ENCODE measurements around the gene C4orf36.

The C4orf36 gene, protein sequence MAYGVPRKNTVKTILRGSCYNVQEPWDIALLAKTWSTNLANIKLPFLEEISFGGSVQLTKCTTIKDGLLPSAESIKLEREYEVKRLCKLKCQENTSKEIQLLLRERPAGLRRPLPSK

DNA sequence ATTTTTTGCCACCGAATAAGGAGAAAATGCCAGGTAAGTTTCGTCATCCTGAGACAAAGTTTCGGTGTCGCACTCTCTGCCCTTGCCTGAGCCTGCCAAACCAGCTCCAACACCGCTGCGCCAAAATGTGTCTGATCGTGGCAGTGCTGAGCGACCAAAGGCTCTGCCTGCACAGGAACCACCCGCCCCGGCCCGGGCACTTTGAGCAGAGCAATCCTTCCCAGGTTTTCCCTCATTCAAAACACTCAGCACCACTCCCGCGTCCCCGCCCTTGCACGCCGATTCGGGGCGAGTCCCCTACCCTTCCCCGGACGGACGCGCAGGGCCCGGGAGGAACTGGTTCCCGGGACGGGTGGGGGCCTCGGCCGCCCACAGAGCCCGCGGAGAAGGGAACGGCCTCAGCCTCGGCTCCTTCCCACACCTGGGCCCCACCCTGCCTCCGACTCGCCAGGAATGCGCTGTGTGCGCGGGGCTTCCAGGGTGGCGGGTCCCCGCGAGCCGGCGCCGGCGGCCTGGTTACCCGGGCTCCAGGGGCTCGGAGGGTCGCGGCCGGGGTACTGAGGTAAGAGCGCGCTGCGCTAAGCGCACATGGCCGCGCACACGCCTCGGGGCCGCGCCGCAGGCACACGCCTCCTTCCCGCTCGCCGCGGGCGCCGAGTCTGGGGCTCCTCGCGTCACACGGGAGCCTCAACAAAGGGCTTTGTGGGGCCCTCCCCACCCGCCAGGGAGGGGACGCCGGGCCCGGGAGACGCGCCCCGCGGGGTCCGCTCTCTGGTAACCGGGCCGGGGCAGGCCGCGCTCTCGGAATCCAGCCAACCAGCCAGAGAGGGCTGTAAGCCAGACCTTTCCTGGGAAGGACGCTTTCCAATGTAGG lies at the start of gene C4orf36:
Gene C4orf36 (minus strand): TSS at position 661 of the 874 bp plus-strand sequence. CDS start 902 bp downstream, outside the sequence.
- FAIRE-seq, result no peak

DNA sequence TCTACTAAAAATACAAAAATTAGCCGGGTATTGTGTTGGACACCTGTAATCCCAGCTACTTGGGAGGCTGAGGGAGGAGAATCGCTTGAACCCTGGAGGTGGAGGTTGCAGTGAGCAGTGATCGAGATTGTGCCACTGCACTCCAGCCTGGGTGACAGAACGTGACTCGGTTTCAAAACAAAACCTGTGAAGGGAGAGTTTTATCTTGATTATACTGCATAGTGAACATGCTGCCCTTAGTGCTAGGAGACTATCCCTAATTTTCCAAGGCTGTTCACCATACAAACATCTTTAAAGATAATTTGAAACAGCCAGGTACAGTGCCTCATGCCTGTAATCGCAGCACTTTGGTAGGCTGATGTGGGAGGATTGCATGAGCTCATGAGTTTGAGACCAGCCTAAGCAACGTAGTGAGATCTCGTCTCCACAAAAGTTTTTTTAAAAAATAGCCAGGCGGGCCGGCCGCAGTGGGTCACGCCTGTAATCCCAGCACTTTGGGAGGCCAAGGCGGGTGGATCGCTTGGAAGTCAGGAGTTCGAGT lies 48.8 kb upstream of the C4orf36 start:
- FAIRE-seq, result no peak

- FAIRE-seq, result no peak
Measured at GRCh38 chr4:86939729-86940575, 47.7 kb upstream of the C4orf36 start.

DNA sequence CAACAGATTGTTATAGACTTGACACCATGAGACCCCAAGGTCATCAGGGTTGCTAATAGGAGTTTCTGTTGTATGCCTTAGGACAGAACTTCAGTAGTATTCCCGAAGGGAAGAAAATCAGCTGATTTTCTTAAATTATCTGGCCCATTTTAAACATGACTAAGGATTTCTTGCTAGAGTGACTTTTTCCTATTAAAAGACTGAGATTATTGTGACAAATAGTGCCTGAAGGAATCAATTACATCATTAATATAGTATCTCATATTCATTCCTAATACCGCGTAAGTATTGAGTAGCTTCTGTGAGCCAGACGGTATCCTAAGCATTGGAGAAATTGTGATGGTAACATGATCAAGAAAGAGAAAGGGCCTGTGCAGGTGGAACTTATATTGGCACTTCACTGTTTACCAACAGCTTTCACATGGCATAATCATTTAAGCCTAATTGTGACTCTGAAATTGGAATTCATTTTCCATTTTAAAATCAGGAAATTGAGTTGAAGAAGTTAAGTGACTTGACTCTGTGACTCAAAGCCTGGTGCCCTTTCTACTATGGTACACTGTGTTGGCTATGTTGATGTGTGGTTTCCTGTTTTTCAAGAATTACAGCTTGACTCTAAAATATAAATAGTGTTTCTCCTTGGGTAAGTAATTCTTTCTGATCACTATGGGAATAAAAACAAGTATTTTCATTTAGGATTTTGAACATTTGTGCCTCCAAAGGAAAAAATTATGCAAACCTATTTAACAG lies 46.7 kb upstream of the C4orf36 start:
- no peak for FAIRE-seq

- FAIRE-seq, result no peak
Measured at GRCh38 chr4:86935853-86936733, 43.9 kb upstream of the C4orf36 start.

- FAIRE-seq, result no peak
Measured at GRCh38 chr4:86935566-86935852, 43.3 kb upstream of the C4orf36 start.

DNA sequence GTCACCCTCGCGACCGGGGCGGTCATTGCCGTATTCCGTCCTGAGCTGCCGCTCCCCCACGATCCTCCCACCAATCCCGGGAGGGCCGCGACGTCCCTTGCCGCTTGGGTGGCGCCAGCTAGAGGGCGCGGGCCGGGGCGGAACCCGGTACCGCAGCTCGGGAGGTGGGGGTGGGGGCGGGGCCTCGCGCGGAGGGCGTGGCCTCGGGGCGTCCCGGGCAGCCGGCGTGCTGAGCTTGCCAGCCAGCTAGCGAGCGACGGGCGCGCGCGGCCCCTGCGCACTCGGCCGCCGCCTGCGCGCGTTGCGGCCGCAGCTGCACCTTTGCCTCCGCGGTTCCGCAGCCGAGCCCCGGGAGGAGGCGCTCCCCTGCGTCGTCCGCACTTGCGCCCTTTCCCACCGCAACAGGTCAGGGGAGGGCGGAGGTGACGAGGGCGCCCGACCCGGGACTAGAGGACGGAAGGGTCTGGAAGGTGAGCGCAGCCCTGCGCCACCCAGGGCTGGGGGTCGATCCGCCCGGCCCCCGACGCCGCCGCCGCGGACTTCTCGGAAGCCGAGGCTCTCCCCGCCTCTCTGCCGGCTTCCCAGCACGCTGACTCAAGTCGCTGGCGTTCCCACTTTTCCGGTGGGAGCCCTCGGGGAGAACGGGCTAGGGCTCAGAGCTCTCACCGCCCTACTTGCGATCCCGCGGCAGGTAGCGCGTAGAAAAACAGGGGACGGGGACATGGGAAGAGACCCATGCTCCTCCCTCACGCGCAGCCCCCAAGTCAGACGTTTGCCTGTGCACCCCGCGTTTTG lies 42.7 kb upstream of the C4orf36 start, which contains the start of gene AFF1:
Gene AFF1 (plus strand): TSS at position 241 of the 795 bp plus-strand sequence. CDS start 13,523 bp downstream, outside the sequence.
- FAIRE-seq, result no peak

DNA sequence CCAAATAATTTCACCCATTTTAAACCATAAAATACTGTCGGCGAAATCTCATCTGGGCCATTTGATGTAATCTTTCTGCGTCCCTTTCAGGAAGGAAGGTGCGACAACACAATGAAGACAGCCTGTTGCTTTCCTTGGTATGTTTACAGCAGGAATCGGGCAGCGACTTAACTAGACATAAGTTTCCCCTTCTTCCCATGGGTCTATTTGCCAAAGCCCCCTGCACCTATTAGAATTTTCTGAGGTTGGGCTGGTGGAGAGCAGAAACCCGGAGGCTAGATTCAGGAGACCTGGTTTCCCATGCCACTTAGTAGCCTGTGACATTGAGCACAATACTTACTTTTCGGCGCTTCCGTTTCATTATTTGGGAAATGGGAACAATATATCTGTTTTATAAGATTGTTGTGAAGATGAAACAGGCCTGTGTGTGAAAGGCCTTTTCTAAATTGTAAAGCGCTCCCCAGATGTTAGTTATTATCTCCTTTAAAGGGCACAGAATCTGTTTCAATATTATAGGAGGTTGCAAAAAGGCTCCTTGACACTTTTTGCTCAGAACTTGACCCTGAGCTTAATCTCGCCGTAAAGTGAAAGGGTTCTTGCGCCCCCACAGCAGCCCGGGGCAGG lies 42.0 kb upstream of the C4orf36 start:
- FAIRE-seq, result no peak

- no peak for FAIRE-seq
Measured at GRCh38 chr4:86928400-86929255, 36.4 kb upstream of the C4orf36 start.

GRCh38 chr4:86927843-86928395 lies 35.7 kb upstream of the C4orf36 start:
- FAIRE-seq, result no peak

- no peak for FAIRE-seq
Measured at GRCh38 chr4:86926435-86927086, 34.3 kb upstream of the C4orf36 start.

DNA sequence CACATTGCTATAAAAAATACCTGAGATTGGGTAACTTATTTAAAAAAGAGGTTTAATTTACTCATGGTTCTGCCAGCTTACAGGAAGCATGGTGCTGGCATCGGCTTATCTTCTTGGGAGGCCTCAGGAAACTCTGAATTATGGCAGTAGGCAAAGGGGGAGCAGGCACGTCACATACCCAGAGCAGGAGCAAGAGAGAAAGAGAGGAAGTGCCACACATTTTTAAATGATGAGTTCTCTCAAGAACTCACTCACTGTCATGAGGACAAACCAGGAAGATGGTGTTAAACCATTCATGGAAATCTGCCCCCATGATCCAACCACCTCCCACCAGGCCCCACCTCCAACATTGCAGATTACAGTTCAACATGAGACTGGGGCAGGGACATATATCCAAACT lies 32.6 kb upstream of the C4orf36 start:
- FAIRE-seq, result no peak

DNA sequence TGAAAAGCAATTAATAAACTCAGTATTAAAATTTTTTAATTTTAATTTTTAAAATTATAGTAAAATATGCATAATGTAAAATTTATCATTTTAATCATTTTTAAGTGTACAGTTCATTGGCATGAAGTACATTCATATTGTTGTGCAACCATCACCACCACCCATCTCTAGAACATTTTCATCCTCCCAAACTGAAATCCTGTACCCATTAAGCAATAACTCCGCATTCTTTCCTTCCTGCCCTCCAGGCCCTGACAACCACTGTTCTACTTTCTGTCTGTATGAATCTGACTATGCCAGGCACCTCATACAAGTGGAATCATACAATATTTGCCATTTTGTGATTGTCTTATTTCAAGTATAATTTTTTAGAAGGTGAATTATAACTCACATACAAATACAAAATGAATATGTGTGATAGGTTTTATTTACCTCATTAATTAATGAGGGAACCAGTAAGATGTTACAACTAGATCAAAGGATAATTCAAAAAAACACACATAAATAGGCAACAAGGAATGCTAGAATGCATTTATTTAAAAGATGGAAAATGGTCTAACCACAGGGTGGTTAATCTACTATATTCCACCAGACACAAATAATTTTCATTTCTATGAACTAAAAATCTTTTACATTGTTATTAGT lies 29.5 kb upstream of the C4orf36 start:
- FAIRE-seq, result no peak

DNA sequence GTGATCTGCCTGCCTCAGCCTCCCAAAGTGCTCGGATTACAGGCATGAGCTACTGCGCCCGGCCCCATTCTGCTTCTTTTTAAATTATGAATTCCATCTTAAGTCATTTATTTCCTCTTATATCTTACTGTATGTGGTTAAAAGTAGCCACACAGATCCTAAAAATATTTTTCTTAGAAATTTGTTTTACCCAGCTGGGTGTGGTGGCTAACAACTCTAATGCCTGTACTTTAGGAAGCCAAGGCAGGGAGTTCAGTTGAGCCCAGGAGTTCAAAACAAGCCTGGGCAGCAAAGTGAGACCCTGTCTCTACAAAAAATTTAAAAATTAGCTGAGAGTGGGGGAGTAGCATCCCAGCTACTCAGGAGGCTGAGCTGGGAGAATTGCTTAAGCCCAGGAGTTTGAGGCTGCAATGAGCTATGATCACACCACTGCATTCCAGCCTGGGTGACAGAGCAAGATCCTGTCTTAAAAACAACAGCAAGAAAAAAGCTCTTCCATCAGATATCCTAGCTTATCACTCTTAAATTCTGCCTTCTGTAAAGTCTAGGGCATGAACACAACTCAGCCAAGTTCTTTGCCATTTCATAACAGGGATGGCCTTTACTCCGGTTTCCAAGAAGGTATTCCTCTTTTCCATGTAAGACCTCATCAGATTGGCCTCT lies 27.5 kb upstream of the C4orf36 start:
- FAIRE-seq, result no peak

DNA sequence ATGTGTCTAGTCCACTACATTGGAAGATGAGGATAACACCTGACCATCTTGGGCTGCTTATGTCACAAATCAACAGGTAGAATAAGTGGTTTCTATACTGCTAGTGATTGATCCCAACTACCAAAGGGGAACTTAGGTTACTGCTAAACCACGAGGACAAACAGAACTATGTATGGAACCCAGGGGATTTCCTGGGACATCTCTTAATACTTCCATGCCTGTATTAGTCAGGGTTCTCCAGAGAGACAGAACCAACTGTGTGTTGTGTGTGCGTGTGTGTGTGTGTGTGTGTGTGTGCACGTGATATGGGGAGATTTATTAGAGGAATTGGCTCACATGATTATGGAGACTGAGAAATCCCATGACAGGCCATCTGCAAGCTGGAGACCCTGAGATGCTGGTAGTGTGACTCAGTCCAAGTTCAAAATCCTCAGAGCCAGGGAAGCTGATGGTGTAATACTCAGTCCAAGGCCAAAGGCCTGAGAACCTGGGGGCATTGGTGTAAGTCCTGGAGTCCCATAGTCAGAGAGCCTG lies 26.4 kb upstream of the C4orf36 start:
- FAIRE-seq, result no peak

- no peak for FAIRE-seq
Measured at GRCh38 chr4:86917212-86918039, 25.2 kb upstream of the C4orf36 start.

Data from colon (tissue), 2 donors.